ENCODE results near the gene MYO7A.

- TF ChIP-seq MAX (CRISPR knock-in tag; IDR thresholded peaks at IDR 0.05): no peak
- no peak for TF ChIP-seq ZSCAN18 (CRISPR knock-in tag; IDR thresholded peaks at IDR 0.05)
- TF ChIP-seq ATF3 (CRISPR knock-in tag; conservative IDR thresholded peaks at IDR 0.05): no peak
These were observed 9.4 kb downstream of the MYO7A start for GRCh38 chr11:77137421-77137820.
